GM21786 (cell line): Measurements from ENCODE around the gene CPEB4.

Experiments
- ATAC-seq: cut with Tn5 transposase; IDR thresholded peaks from one replicate; pipeline ENCODE4 v1.9.1; 2021; ENCODE audit not compliant: unreplicated experiment

The CPEB4 gene

GRCh38 chr5:173911623-173912022 is 23.5 kb downstream of the CPEB4 start:
- no peak for ATAC-seq

GRCh38 chr5:173913686-173914321 is 25.7 kb downstream of the CPEB4 start:
- no peak for ATAC-seq

GRCh38 chr5:173915310-173916014 is 27.3 kb downstream of the CPEB4 start:
- ATAC-seq = no peak

DNA sequence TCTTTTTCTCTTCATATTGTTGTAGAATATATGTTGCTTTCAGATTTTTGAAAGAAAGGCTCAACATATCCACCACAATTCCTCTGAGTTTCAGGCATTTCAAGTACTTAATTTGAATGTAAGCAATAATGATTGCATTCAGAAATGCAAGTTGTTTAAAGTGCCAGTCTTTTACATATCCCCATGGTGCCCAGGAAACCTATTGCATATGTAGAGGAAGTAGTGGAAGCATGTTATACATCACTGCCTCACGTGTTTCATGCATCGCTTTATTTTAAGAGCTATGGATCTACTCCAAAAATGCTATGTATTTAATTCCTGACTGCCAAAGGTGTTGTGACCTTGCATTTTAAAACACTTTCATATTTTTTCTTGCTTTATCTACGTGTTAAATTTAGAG is 28.1 kb downstream of the CPEB4 start:
- no peak for ATAC-seq

- peak; percentile 85 for ATAC-seq
These were observed 29.9 kb downstream of the CPEB4 start for GRCh38 chr5:173917788-173918786.

- ATAC-seq = no peak
These were observed 31.3 kb downstream of the CPEB4 start for GRCh38 chr5:173919443-173919842.

DNA sequence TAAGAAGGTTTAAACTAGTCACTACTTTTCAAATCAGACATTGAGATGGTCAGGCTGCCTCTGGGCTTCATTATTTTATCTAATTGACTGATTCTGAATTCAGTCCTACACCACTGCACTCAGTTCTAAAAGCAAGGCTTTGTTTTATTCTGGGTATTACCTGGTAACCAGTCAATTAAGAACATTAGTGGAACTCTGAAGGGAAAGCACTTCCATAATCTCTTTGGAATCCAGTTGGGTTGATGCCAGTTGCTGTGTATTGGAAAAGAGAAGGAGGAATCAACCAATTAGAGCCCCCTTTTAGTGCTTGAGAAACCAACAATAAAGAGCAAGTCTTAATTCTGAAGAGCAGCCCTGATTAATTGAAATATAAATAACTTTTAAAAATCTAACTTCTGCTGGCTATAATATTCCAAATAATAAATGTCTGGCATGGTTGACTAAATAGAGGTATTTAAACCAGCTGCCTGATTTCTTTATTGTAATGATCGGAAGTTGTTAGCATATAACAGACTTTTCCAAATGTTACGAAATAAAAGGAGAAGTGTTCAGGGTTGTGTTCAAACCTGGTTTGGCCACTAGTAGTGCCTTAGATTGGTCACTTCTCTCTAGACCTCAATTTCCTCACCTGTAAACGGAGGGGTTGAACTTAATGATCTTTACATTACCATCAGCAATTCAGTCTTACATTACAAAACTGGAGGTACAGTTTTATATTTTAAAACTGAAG is 32.0 kb downstream of the CPEB4 start:
- no peak for ATAC-seq

- no peak for ATAC-seq
These were observed 32.9 kb downstream of the CPEB4 start for GRCh38 chr5:173920866-173921555.

GRCh38 chr5:173922527-173922926 is 34.4 kb downstream of the CPEB4 start:
- ATAC-seq = no peak

- no peak for ATAC-seq
These were observed 35.3 kb downstream of the CPEB4 start for GRCh38 chr5:173923218-173924095.

DNA sequence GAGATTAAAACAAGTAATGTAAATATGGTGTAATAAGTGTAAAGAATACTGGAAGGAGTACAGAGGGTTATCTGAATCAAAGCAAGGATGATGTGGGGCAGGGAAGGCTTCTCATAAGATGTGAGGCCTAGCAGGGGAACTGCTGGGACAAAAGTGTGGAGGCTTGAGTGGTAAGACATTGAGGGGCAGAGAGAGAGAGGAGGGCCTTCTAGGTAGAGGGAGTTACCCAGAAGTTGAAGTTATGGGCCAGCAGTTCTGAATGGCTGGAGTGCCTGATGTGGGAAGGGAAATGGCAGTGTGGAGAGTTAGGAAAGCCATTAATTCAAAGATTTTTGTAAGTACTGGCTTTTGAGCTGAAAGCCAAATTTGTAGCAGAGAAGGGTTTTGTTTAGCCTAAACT is 36.8 kb downstream of the CPEB4 start:
- ATAC-seq = no peak

DNA sequence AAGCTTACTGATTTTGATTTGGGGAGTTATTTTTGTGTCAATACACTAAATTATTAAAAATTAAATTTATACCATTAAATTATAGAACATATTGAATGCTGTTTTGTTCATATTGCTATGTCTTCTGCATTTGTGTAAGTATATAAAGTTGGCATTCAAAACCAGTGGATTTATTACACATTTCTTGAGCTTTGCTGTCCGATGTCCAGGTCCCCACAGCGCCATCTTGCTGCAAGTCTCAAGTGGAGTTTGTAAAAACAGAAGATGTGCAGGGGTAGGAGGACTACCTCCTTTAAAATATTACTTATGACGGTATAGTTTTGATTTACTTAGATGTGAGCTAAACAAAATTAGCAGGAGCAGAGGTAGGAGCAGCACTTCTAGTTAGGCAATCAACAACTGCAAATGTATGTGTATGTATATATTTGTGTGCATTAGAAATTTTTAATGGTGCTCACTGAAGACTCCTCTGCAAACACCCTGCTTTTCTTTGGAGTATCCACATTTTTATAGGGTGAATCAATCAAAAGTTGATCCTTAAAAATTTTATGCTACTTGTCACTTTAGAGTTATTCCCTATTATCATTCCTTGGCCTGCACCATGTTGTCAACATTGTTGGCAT is 37.4 kb downstream of the CPEB4 start:
- ATAC-seq = no peak

DNA sequence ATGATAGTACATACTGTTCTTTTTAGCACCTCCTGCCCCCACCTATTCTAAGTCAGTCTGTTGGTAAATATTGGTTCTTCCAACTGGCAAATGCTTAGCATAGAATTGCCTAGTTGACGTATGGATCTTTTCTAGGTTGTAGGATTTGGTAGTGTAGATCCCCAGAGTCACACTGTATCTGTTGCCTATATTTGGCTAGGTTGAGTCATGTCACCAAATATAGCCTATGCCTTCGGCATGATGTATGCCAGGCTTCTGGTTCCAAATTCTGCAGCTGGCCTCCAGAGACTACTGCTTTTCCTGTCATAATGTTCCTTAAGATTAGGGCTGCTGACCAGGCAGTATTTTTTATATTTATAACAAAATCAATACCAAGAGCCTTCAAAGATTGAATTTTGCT is 38.2 kb downstream of the CPEB4 start:
- ATAC-seq = no peak

- ATAC-seq = no peak
These were observed 40.9 kb downstream of the CPEB4 start for GRCh38 chr5:173928871-173929574.

GRCh38 chr5:173932695-173933139 is 44.6 kb downstream of the CPEB4 start:
- no peak for ATAC-seq

DNA sequence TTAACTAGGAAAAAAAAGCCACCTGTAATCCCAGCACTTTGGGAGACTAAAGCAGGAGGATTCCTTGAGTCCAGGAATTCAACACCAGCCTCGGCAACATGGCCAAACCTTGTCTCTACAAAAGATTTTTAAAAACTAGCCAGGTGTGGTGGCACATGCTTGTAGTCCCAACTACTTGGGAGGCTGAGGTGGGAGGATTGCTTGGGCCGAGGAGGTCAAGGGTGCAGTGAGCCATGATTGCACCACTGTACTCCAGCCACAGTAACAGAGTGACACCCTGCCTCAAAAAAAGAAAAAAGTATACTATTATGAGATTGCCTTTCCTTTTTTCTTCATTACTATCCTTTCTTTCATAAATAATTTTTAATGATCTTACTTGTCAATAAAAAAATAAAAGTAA is 45.8 kb downstream of the CPEB4 start:
- no peak for ATAC-seq

DNA sequence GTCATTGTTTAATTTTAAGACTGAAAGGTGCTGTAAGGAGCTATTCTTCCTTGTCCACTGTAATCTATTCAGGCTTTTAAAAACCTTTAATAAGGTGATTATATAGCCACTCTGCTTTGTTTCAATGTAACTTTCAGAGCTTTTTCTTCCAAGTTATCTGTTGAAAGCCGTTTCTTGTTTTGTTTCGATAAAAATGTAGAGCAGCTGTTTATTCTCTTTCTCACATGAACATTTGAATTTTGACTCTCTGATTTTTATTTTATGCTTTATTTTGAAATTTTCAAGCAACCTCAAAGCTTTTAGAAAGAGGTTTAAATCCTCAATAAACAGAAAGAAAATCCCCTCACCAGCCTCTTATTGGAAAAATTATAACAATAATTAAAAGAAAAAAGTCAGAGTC is 47.2 kb downstream of the CPEB4 start:
- ATAC-seq = no peak

- no peak for ATAC-seq
These were observed 52.1 kb downstream of the CPEB4 start for GRCh38 chr5:173940269-173940668.
